Activated CD4-positive, alpha-beta T cell treated with anti-CD3 and anti-CD28 coated beads, Interleukin-2, amount 50 U/mL, for 1 hour (primary cell): ENCODE results near the gene SLC6A12.
"Not testable (repeated sequence)": the region's sequence is repeated elsewhere in the genome, so short reads cannot be mapped to it uniquely, and the experiment has no call there.

ENCODE experiments used
- DNase-seq: peaks from one replicate; pipeline ENCODE4 v3.0.0-alpha.2; 2020

SLC6A12 gene

DNA sequence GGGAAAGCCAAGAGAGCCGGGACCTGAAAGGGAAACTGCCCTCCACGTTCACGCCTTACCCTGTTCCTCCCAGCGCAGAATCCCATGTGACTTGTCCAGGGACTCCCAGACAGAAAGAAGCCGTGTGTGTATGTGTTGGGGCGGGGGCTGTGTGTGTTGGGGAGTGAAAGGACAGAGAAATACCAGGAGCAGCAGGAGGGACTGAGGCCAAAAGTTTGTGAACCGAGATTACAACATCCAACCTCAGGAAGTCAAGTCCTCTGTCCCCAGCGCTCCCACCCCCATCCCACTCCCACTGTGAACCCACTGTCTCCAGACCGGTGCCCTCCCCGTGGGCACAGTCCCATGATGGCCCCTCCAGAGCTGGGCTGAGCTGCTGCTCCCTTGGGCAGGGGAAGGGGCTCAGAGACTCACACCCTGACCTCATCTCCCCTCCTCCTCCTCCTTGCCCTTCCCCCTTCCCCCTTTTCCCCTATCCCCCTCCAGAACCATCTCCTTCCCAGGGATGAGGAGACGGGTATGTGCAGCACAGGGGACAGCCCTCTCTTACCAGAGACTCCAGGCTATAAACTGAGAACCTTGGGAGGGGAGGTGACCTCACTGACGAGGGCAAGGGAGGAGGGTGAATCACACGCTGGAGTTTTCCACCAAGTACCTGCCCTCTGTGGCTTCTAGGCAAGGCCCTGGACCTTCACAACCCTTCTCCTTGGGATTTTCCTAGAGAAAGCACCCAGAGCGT is at the start of gene SLC6A12:
SLC6A12 (minus strand) TSS at position 155 of the 739 bp plus-strand sequence. CDS start 4,171 bp downstream, outside the sequence.
- no peak for DNase-seq

GRCh38 chr12:263574-263973 is 49.6 kb upstream of the SLC6A12 start:
- DNase-seq = no peak

GRCh38 chr12:262817-263216 is 48.9 kb upstream of the SLC6A12 start, which contains the start of gene SLC6A13:
Gene SLC6A13 (minus strand): TSS chr12:262836. CDS start chr12:260052, 2,784 bp downstream.
- DNase-seq = no peak

GRCh38 chr12:262113-262512 is 48.2 kb upstream of the SLC6A12 start:
- DNase-seq = no peak

DNA sequence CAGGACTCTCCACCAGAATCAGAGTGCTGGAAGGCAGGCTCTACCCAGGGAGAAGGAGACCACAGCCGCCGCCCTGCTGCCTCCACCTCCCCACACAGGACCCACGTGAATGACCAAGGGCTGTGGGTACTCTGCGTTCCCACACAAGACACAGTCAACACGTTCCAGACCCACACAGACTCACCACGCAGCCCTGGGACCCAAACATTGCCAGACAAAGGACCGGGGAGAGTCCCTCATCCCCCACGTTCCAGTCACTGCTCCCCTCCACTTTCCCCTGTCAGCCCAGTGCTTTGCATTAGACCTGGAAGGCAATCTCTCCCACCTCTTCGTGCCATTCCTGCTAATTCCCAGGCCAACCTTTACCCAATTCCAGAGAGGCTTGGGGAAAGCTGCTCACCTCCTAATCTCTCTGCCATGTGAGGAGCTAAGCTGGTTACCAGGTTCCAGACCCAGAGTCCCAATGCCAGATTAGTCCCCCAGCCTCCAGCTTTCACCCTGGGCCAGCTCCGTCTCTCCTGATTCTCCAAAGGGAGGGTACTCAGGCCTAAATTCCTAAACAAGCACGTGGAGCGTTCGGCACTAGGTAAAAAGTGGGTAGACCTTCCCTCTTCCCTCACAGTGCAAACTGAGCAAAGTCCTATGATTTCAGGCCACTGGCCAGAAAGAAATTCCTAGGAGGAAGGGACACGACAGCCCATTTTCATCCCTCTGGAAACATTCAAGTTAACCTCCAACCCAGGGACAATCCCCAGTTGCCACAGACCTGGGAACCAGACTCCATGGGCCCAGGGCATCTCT is 43.8 kb upstream of the SLC6A12 start:
- no peak for DNase-seq

DNA sequence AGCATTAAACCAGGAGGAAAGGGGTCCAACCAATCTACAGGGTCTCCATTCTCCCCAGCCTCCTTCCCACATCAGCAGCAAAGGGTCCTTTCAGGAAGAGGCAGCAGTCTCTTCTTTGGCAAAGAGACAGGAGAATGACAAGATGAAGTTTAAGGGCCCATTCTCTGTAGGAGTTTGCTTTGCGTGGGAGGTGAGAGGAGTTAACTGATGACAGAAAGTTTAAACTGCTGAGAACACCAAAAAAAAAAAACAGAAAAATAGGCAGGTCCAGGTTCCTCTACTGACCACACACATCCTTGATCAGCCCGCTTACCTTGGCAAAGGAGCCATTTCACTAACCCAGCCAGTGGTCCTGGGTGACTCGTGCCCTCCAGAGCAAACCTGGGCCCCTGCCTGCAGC is 43.0 kb upstream of the SLC6A12 start:
- no peak for DNase-seq

- DNase-seq = no peak
These were observed 42.3 kb upstream of the SLC6A12 start for GRCh38 chr12:256225-256624.

DNA sequence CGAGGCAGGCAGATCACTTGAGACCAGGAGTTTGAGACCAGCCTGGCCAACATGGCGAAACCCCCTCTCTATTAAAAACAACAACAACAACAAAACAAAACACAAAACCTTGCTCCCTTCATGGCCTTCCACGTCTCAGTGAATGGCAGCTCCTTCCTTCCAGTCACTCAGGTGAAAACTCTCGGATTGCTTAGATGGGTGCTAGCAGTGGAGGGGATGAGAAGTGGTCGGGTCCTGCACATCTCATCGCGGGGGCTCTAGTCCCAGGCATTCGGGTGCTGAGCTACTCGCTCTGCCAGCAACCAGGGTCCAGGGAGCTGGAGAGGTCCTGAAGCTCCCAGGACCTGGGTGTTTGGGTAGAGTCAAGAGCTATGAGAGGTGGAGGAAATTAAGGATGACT is 41.0 kb upstream of the SLC6A12 start:
- DNase-seq = no peak

GRCh38 chr12:254039-254438 is 40.1 kb upstream of the SLC6A12 start:
- DNase-seq = no peak

- no peak for DNase-seq
These were observed 39.3 kb upstream of the SLC6A12 start for GRCh38 chr12:253116-253831.

GRCh38 chr12:252636-253035 is 38.7 kb upstream of the SLC6A12 start:
- no peak for DNase-seq

- no peak for DNase-seq
These were observed 33.3 kb upstream of the SLC6A12 start for GRCh38 chr12:247271-247670.

DNA sequence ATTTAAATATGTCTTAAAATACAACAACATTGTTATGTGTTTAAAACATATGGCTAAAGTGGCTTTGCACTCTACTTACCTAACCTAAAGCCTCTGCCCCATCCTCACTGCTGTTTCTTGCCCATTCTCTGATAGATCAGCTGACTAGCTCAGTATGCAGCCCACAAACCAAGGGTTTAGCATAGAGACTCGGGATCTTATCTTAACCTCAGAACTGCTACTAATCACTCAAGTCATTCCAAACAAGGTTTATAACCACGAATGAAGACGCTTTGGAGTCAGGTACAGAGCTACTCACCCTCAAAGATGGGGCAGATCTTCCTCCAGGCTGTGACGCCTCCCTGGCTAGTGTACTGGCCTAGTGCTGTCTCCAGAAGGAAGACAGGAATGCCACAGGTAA is 29.4 kb upstream of the SLC6A12 start:
- DNase-seq = no peak

DNA sequence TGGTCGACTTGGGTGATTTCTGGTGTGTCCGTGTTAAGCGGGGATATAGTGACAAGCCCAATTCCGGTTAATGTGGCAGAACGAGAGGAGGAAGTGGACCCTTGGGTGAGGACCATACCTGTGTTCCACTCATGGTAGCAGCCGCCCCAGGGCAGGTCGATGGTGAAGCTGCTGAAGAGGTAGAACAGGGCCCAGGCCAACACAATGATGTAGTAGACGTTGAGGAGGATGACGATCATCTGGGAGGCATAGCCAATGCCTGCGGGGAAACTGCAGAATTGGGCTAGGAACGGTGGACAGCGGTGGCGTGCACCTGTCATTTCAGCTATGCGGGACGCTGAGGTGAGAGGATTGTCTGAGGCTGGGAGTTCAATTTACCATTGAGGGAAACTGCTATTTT is 28.5 kb upstream of the SLC6A12 start:
- DNase-seq = no peak

- no peak for DNase-seq
These were observed 27.3 kb upstream of the SLC6A12 start for GRCh38 chr12:241266-241665.

DNA sequence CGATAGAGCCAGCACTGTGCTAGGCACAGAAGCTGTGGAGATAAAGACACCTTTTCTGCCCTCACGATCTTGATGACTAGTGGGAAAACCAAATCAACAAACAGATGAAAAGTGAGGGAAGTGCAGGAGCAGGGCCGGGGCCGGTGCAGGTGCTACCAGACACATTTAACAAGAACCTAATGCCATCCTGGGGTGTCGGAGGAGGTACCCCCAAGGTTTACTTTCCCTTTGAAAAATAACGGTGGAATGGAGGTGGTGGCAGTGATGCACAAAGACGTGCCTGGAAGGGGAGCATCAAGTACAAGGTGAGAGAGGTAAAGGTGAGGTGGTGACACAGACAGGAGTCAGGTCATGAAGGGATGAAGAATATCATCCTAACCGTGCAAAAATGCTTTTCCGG is 26.6 kb upstream of the SLC6A12 start:
- DNase-seq = no peak

DNA sequence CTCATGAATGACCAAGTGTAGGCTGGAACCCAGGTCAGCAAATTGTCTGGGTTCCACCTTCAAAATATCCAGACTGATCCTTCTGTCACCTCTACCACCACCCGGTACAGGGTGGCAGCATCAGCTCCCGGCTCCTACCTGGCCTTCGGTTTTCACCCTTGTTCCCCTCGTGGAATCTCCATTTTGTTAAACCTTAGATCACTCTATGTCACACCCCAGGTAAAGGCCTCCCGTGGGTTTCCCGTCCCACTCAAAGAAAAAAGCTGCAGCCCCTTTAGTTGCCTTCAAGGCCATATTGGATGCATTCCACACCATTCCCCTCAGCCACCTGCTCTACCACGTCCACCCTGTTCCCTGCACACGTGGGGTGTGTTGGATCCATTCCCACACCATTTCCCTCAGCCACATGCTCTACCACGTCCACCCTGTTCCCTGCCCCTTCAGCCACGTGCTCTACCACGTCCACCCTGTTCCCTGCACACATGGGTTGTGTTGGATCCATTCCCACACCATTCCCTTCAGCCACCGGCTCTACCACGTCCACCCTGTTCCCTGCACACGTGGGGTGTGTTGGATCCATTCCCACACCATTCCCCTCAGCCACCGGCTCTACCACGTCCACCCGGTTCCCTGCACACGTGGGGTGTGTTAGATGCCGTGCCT is 24.9 kb upstream of the SLC6A12 start:
- no peak for DNase-seq

GRCh38 chr12:238116-238515 is 24.2 kb upstream of the SLC6A12 start:
- DNase-seq = no peak

DNA sequence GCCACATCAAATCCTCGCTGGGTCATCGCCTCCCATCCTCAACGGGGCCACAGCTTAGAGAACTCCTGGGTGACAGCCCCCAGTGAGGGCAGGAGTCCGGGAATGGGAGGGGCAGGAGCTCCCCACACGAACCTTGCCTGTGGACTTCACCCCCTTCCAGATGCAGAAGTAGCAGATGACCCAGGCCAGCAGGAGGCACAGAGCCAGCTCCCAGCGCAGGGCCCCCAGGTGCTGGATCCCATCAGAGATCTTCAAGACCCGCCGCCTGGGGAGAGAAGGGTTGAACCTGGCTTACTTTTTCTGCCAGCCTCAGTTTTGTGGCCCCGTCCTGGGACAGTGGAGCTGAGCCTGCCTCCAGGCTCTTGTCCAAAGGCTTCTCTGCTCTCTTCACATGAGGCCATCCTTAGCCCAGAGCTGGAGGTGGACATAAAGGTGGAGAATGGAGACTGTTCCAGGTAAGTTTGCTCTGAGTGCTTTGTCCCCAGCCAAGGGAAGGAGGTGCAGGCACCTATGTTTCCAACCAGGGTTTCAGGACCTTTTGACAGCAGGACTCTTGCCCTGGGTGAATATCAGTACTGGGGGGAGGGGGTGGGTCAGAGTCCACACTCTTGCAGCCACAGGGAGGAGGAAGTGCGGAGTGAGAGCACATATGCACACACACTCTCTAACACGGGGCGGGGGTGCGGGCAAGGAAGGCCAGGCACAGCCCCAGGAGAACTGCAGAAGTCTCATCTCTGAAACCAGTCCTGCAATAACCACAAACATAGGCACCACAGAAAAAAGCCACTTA is 23.3 kb upstream of the SLC6A12 start:
- DNase-seq = no peak

GRCh38 chr12:236445-236844 is 22.5 kb upstream of the SLC6A12 start:
- no peak for DNase-seq

DNA sequence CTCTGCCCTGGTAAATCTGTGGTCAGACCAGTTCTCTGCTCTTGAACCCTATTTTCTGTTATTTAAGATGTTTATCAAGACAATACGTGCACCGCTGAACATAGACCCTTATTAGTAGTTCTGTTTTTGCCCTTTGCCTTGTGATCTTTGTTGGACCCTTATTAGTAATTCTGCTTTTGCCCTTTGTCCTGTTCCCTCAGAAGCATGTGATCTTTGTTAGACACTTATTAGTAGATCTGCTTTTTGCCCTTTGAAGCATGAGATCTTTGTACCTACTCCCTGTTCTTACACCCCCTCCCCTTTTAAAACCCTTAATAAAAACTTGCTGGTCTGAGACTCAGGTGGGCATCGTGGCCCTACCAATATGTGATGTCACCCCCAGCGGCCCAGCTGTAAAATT is 22.0 kb upstream of the SLC6A12 start:
- DNase-seq = not testable (repeated sequence)

GRCh38 chr12:234891-235415 is 21.0 kb upstream of the SLC6A12 start:
- DNase-seq = no peak
